Nucleus accumbens (tissue), 56 donors: ENCODE data around the gene FAM184B.

ENCODE experiments used
- DNase-seq, 56 donors: peaks; one replicate each; lab custom pipeline; 2025; lab: John Stamatoyannopoulos, UW

The FAM184B gene

DNA sequence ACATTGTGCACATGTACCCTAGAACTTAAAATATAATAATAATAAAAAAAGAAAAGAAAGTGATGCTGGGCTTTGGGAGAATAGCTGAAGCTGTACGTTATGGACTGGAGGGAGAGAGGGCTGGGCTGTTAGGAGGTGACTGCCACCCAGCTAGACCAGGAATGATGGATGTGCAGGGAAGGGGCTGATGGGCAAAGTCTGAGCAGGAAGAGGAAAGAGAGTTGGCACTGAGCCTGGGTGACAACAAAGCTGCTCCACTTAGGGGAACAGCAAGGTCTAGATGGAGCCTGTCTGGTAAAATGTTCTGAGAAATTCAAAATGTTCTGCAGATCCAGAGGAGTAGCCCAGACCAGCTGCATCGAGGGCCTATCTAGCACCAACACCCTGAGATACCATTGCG is 134.7 kb downstream of the FAM184B start:
- no peak for DNase-seq

- no peak for DNase-seq
Observed at GRCh38 chr4:17642398-17642783, 139.0 kb downstream of the FAM184B start.

GRCh38 chr4:17639136-17639535 is 142.3 kb downstream of the FAM184B start:
- no peak for DNase-seq

DNA sequence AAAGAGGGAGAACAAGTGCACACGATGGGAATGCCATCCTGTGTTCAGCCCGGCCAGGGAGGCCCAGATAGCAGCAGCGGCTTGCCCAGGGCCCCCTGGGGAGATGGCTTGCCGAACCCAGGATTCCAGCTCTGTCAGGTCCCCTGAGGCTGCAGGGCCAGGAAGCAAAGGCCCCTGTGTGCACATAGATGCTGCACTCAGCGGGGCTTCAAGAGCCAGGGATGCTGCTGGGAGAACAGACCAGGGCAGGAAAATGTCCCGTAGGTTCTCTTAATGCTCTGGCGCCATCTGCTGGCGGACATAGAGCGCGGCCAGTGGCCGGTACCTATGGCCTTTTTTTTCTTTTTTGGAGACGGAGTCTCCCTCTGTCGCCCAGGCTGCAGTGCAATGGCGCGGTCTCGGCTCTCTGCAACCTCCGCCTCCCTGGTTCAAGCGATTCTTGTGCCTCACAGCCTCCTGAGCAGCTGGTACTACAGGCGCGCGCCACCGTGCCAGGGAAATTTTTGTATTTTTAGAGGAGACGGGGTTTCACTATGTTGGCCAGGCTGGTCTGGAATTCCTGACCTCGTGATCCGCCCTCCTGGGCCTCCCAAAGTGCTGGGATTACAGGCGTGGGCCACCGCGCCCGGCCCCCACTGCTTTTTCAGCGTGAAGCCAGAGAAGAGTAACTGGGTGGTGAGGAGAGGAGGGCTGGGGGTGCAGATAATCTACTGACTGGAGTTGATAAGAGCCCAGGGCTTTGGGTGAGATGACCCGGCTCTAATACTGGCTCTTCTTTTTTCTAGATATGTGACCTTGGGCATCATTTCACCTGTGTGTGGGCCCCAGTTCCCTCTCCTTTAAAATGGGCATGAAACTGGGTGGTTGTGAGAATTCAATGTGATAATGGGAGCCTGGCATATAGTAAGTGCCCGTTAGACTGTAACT is 144.5 kb downstream of the FAM184B start:
- peak in 54 of 56 donors; percentile 10 to 88 (median 66) for DNase-seq

DNA sequence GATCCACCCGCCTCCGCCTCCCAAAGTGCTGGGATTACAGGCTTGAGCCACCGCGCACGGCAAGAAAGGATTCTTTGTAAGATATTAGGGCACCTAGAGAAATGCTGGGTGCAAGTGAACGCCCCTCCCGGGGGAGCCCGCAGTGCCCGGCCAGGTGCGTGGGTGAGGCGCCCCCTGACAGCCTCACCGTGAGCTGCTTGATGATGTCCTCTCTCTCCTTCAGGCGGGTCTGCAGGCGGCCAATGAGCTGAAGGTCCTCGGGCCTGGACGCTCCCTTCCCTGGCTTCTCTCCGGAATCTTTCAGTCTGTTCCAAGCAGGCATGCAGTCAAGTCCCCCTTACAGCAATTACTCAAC is 145.1 kb downstream of the FAM184B start:
- peak in 7 of 56 donors; percentile 36 to 54 (median 43) for DNase-seq

GRCh38 chr4:17635056-17635455 is 146.4 kb downstream of the FAM184B start:
- no peak for DNase-seq

DNA sequence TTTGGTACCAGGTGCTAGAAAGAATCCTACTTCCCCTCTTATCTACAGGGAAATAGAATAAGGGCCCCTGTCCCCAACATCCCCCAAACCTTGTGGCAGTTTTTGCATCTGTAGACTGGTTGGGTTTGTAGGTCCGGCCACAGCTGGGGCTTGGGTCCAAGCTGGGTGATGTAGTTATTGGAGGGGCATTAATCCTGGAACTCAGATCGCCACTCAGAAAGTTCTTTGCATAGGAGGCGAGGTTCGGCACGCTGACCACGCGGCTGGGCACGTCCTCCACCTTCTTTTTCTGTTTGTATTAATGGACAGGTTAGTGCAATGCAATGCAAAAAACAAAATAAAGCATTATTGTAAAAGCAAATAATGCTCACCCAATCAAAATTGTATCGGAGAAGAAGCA is 147.8 kb downstream of the FAM184B start:
- DNase-seq = no peak

- no peak for DNase-seq
Observed at GRCh38 chr4:17630228-17630627, 151.2 kb downstream of the FAM184B start.

DNA sequence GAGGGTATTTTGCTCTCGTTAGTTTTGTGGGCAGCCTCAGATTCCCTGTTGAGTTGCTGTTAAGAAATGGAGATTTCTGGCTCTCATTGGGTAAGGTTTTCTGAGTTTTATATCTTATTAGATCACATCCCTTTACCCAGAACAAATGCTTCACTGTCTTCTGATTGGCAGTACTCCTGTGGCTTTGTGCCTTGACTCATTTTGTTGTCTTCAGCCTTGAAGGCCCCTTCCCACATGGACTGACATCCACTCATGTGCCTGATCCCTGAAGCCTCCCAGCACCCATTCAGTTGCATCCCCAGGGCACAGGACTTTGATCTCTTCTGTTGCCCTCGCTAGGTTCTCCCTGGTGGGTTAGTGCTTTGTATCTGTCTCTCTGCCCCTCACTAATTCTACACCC is 156.6 kb downstream of the FAM184B start:
- DNase-seq = peak in 1 of 56 donors; percentile 28

DNA sequence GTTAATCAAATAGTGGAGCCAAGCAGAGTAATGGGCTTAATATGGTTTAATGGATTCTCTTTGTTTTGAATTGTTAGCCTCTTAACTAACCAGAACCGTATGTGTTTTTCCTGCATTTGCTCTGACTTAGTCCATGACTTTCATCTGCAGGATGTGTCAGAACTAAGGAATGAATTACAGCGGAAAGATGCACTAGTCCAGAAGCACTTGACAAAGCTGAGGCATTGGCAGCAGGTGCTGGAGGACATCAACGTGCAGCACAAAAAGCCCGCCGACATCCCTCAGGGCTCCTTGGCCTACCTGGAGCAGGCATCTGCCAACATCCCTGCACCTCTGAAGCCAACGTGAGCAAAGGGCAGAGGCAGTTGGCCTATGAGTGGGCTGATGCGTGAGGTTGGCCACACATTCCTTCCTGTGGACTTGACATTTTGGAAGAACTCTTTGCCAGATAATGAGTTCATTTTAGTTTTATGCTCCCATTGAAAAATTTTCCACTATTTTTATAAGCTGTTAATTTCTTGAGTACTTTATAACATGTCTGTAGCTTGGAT is 157.9 kb downstream of the FAM184B start:
- DNase-seq = no peak

GRCh38 chr4:17619416-17620105 is 161.9 kb downstream of the FAM184B start:
- DNase-seq = no peak

- no peak for DNase-seq
Observed at GRCh38 chr4:17618926-17619325, 162.5 kb downstream of the FAM184B start.

- no peak for DNase-seq
Observed at GRCh38 chr4:17616283-17616682, 165.1 kb downstream of the FAM184B start.

GRCh38 chr4:17614416-17615299 is 166.8 kb downstream of the FAM184B start, which contains the start of gene MED28:
MED28 (plus strand) TSS chr4:17614641; CDS start chr4:17614655, 14 bp downstream.
- DNase-seq = peak in 55 of 56 donors; percentile 40 to 96 (median 87)

- peak in 19 of 56 donors; percentile 2 to 81 (median 40) for DNase-seq
Observed at GRCh38 chr4:17613761-17614415, 167.5 kb downstream of the FAM184B start.

- DNase-seq = no peak
Observed at GRCh38 chr4:17605236-17605635, 176.2 kb downstream of the FAM184B start.

GRCh38 chr4:17599826-17600225 is 181.6 kb downstream of the FAM184B start:
- DNase-seq = no peak

DNA sequence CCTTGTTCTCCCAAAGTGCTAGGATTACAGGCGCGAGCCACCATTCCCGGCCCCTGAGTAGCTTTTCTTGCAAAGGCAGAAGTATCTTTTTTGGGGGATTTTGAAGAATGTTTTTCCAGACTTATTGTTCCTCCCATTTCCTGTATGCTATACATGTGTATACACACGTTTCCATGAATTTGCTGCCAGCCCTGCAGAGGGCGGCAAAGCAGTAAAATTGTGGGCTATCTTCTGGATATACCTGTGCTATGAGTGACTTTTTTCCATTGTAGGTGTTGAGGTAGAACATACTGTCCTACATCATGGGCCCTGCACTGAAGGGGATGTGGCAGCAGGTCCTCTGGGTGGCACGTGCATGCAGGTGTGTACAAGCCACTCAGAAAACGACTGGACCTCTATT is 183.9 kb downstream of the FAM184B start:
- no peak for DNase-seq

DNA sequence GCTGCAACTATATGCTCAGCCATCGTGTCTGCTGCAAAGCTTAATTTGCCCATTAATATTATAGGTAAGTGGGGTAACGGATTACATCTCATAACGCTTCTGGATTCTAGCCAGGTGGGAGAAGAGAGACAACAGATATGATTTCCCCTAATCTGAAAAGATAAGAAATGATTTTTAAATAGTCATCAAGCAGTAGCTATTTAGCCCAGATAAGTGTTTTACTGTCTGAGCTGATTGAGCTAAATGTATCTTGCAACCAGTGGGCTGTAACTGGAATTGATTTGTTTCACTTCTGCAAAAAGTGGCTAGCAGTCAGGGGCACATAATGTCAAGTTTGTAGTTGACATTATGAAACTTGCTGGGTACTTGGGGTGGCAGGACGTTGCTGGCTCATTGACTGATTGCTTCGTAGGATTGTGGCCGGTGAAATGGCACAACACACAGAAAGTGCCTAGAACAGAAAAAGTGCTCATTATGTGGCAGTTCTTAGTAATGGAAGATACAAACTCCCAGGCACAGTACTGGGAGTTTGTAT is 185.9 kb downstream of the FAM184B start:
- DNase-seq = no peak

- no peak for DNase-seq
Observed at GRCh38 chr4:17589355-17589754, 192.1 kb downstream of the FAM184B start.
